HepG2 (cell line): ENCODE data around the gene KATNAL1. TPM values are rescaled to one million over a fixed set of nuclear protein-coding genes. Genes with fewer than 3 reads are reported as not detected.
"Not testable (repeated sequence)": the region's sequence is repeated elsewhere in the genome, so short reads cannot be mapped to it uniquely, and the experiment has no call there.

ENCODE experiments used
- ATAC-seq: fragments of 200-7000 bp; cut with Tn5 transposase; 3 replicates; pipeline ENCODE4 v1.9.1; 2020; ENCODE audit warnings: mild to moderate bottlenecking, moderate library complexity
- BruUV-seq: library from RNA; stranded (reverse); fragments of 400-500 nt; replicated peaks from 2 replicates; lab custom pipeline; 2021; lab: Mats Ljungman, UMichigan
- CTCF ChIA-PET: fragments of 300-600 bp; formaldehyde crosslinking; extraction: SDS; loops from one replicate; lab custom pipeline; 2021; ENCODE audit warnings: low total read pairs, inconsistent platforms, low intra/inter-chr PET ratio; lab: Yijun Ruan, JAX
- POLR2A ChIA-PET: fragments of 350-600 bp; sonication (Branson Sonifier 250); formaldehyde crosslinking; loops from one replicate; lab custom pipeline; 2020; ENCODE audit warnings: antibody characterized with exemption, inconsistent platforms; lab: Yijun Ruan, JAX
- DNase-seq: peaks from one replicate; pipeline ENCODE4 v3.0.0-alpha.2; 2015; ENCODE audit warnings: low spot score
- FAIRE-seq: peaks from 3 replicates; lab custom pipeline; 2011; peaks lifted over from hg19 to GRCh38; lab: Jason Lieb, UNC
- H2AFZ ChIP-seq: one replicate; pipeline ENCODE4 v1.6.1; 2011; ENCODE audit warnings: low read length, inconsistent platforms
- H3K27ac ChIP-seq: fragments of 300-600 bp; 3 replicates; pipeline ENCODE4 v1.8.0; 2011; ENCODE audit warnings: mixed run types, mild to moderate bottlenecking, mixed read lengths, low read length, inconsistent platforms; ENCODE audit not compliant: insufficient read depth; ENCODE audit errors: extremely low read length
- H3K27me3 ChIP-seq, 2 experiments: fragments of 200-600 bp in 1 of 2; 2 replicates in 1 of 2; 3 replicates in 1 of 2; pipeline versions ENCODE4 v1.6.0 to v1.8.0; 2011; ENCODE audit warnings: low read length in 2 of 2, mild to moderate bottlenecking in 2 of 2, moderate library complexity in 2 of 2, inconsistent platforms in 1 of 2; ENCODE audit not compliant: insufficient read depth in 2 of 2, control insufficient read depth in 1 of 2
- H3K36me3 ChIP-seq, 2 experiments: fragments of 200-600 bp in 1 of 2; replicated peaks in 1 of 2; 2 replicates in 1 of 2; 3 replicates in 1 of 2; pipeline versions ENCODE4 v1.5.1 to v1.8.0; 2011; ENCODE audit warnings: low read length in 2 of 2, inconsistent platforms in 1 of 2; ENCODE audit not compliant: insufficient read depth in 2 of 2, control insufficient read depth in 1 of 2
- H3K4me1 ChIP-seq: 2 replicates; pipeline ENCODE4 v1.5.1; 2012; ENCODE audit warnings: low read length, inconsistent platforms; ENCODE audit not compliant: insufficient read depth
- H3K4me2 ChIP-seq: 2 replicates; pipeline ENCODE4 v1.6.0; 2011; ENCODE audit warnings: low read depth, low read length, inconsistent platforms
- H3K4me3 ChIP-seq, 3 experiments: fragments of 200-600 bp in 1 of 3; sonication (generic), shearing (Covaris generic) in 1 of 3; replicated peaks in 1 of 3; 2 replicates each; pipeline ENCODE4 v1.5.1; 2011 to 2016; ENCODE audit warnings: low read length in 3 of 3, inconsistent platforms in 2 of 3, low read depth in 2 of 3, mild to moderate bottlenecking in 2 of 3, control low read depth in 1 of 3, mixed read lengths in 1 of 3; ENCODE audit not compliant: insufficient read depth in 1 of 3
- H3K79me2 ChIP-seq: one replicate; pipeline ENCODE4 v1.6.1; 2011; ENCODE audit warnings: low read length, inconsistent platforms; ENCODE audit not compliant: insufficient read depth
- H3K9ac ChIP-seq: 2 replicates; pipeline ENCODE4 v1.6.0; 2011; ENCODE audit warnings: mild to moderate bottlenecking, low read depth, low read length, inconsistent platforms; ENCODE audit not compliant: insufficient read depth
- H3K9me3 ChIP-seq: 2 replicates; pipeline ENCODE4 v1.5.1; 2012; ENCODE audit warnings: mild to moderate bottlenecking, low read length
- H4K20me1 ChIP-seq: 2 replicates; pipeline ENCODE4 v1.6.0; 2011; ENCODE audit warnings: inconsistent platforms, mild to moderate bottlenecking, low read length, moderate library complexity; ENCODE audit not compliant: insufficient read depth
- ZFP36L1 ChIP-seq: sonication (generic); formaldehyde crosslinking; IDR thresholded peaks from 2 replicates; pipeline ENCODE4 v1.8.0; 2022; ENCODE audit warnings: mild to moderate bottlenecking, missing genetic modification reagents, moderate library complexity
- ZNF430 ChIP-seq: sonication (generic); formaldehyde crosslinking; IDR thresholded peaks from 2 replicates; pipeline ENCODE4 v1.9.0; 2021; ENCODE audit warnings: mild to moderate bottlenecking, missing genetic modification reagents
- WGBS: methylation state at CpG from one replicate; pipeline ENCODE4 v1.1.6; 2017; ENCODE audit warnings: low lambda C conversion rate; 5-methylcytosine and 5-hydroxymethylcytosine counted together
- in situ Hi-C: cut with HindIII; loops from 2 replicates; pipeline ENCODE4 v1.10.0; 2017; ENCODE audit warnings: low pct_unique_long_range_greater_than_20kb; ENCODE audit not compliant: extremely low pct_ligation_motif_present
- intact Hi-C: fragments of 100-400 bp; cut with micrococcal nuclease; formaldehyde crosslinking; loops from one replicate; pipeline ENCODE4 v1.10.0; 2022; ENCODE audit not compliant: unreplicated experiment
- polyA plus RNA-seq, 8 experiments: library from polyadenylated mRNA; depleted of rRNA in 3 of 8; stranded (reverse) in 7 of 8; unstranded in 1 of 8; fragments of >200 nt; fragmentation: Illumina TruSeq in 4 of 8; extraction: Trizol in 4 of 8; gene quantifications; 2 replicates each; pipeline versions ENCODE4 v1.2.1 to v1.2.3, GENCODE V29; 2011 to 2016; ENCODE audit warnings: low read depth in 4 of 8, missing spikeins in 1 of 8, mixed read lengths in 1 of 8; ENCODE audit not compliant: insufficient read depth in 1 of 8
- total RNA-seq, 5 experiments: library from RNA; depleted of rRNA; stranded (reverse); fragments of >200 nt; fragmentation: Illumina TruSeq; extraction: Trizol; gene quantifications; 2 replicates each; pipeline ENCODE4 v1.2.3, GENCODE V29; 2016; ENCODE audit warnings: low read depth in 1 of 5

KATNAL1 gene
- total and polyA plus RNA-seq, 2 of the 13 experiments (the other 11 are each of a cell fraction or from before 2014, with no cell fraction given): 3.2 to 11.8 TPM

DNA sequence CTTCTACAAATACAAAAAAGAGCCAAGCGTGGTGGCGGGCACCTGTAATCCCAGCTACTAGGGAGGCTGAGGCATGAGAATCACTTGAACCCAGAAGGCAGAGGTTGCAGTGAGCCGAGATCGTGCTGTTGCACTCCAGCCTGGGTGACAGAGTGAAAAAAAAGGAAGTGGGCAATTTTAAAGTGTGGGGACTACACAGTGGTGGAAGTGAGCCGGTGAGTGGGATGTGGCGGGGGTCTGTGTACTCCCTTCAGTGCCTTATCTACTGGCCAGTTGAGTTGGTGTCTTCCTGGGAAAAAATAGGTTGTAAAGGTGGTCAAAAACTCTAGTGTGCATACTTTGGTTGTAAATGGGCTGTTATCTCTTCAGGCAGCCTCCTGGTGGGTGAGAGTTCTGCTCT, 133.1 kb downstream of the KATNAL1 start:
- BruUV-seq, POLR2A ChIA-PET, FAIRE-seq, H3K9me3 ChIP-seq, H2AFZ ChIP-seq, H3K4me2 ChIP-seq, H4K20me1 ChIP-seq, H3K27ac ChIP-seq, H3K9ac ChIP-seq, CTCF ChIA-PET, H3K36me3 ChIP-seq, H3K4me3 ChIP-seq, ATAC-seq, H3K4me1 ChIP-seq, H3K27me3 ChIP-seq, DNase-seq, H3K79me2 ChIP-seq, intact Hi-C loops, in situ Hi-C loops: not testable (repeated sequence)
- 82% methylated on average over 6 of the region's 6 CpGs for WGBS

DNA sequence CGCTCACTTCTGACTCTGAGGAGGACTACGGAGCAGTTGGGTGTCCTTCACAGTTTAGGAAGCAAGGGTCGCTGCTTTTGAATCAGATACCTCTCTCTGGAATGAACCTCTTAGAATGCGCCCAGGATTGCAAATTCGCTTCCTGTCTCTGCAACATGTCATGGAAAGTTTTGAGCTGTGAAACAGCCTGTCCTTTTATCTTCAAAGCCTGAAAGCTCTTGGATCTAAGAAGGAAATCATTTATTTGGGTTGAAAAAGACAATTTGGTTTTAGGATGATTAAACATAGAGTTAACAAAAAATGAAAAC, 134.1 kb downstream of the KATNAL1 start:
- intact Hi-C loops: no loop called here
- 68% methylated on average over 5 of the region's 5 CpGs for WGBS
- DNase-seq: no peak
- in situ Hi-C loops: no loop called here
- Histone ChIP-seq H3K4me2 (no peak overlapping the region), H3K27me3 (peaks cover 2 to 7% of the 10 kb centered on the region in 2 experiments; a peak in 2 of 5 replicates), H3K27ac (no peak overlapping the region), H3K9me3 (no peaks in the 10 kb centered on the region), H2AFZ (no peak overlapping the region), H3K4me3 (no peak overlapping the region)
- POLR2A ChIA-PET: no interaction called here
- BruUV-seq: no TSS peak
- TF ChIP-seq ZNF430 (CRISPR knock-in tag) (no peak), ZFP36L1 (CRISPR knock-in tag) (no peak)
- TF ChIP-seq, all 625 proteins: peak for 0
- no peaks in the 10 kb centered on the region for H3K36me3 ChIP-seq
- no peaks in the 10 kb centered on the region for H4K20me1 ChIP-seq
- CTCF ChIA-PET: no interaction called here
- no peaks in the 10 kb centered on the region for H3K79me2 ChIP-seq
- no peak overlapping the region for H3K9ac ChIP-seq
- FAIRE-seq (no peak), ATAC-seq (no peak)
- no peaks in the 10 kb centered on the region for H3K4me1 ChIP-seq
